ENCODE measurements around the gene DLX2.

GRCh38 chr2:172087780-172088244, 14.9 kb downstream of the DLX2 start:
- no peak for TF ChIP-seq CTCF (IDR thresholded peaks at IDR 0.05)
- TF ChIP-seq ZFX (IDR thresholded peaks at IDR 0.05; ENCODE audit: borderline replicate concordance) = no peak
